Calu3 (cell line): Measurements from ENCODE around the gene RUFY1. TPM values are rescaled to one million over a fixed set of nuclear protein-coding genes. Genes with fewer than 3 reads are reported as not detected.

Source experiments
- BruUV-seq: library from RNA; stranded (reverse); fragments of 400-500 nt; replicated peaks from 2 replicates; lab custom pipeline; 2021; lab: Mats Ljungman, UMichigan
- CTCF ChIA-PET: fragments of 300-600 bp; sonication (Branson Sonifier 250); formaldehyde crosslinking; loops from one replicate; lab custom pipeline; 2022; ENCODE audit warnings: antibody characterized with exemption; lab: Charles Lee
- DNase-seq: peaks from one replicate; pipeline ENCODE4 v3.0.0; 2022
- H3K27ac Mint-ChIP-seq: one replicate; pipeline ENCODE4 v1.8.0; 2022; ENCODE audit warnings: mixed read lengths; ENCODE audit not compliant: unreplicated experiment
- H3K27me3 Mint-ChIP-seq: one replicate; pipeline ENCODE4 v1.8.0; 2022; ENCODE audit warnings: mixed read lengths; ENCODE audit not compliant: unreplicated experiment
- H3K36me3 Mint-ChIP-seq: one replicate; pipeline ENCODE4 v1.8.0; 2022; ENCODE audit warnings: mild to moderate bottlenecking, moderate library complexity, mixed read lengths; ENCODE audit not compliant: insufficient read depth, unreplicated experiment
- H3K4me1 Mint-ChIP-seq: one replicate; pipeline ENCODE4 v1.8.0; 2022; ENCODE audit warnings: mild to moderate bottlenecking, low read depth, mixed read lengths; ENCODE audit not compliant: unreplicated experiment
- H3K4me3 Mint-ChIP-seq: one replicate; pipeline ENCODE4 v1.8.0; 2022; ENCODE audit warnings: mild to moderate bottlenecking, low read depth, moderate library complexity, mixed read lengths; ENCODE audit not compliant: unreplicated experiment
- H3K9me3 Mint-ChIP-seq: one replicate; pipeline ENCODE4 v1.8.0; 2022; ENCODE audit warnings: low read depth, mixed read lengths; ENCODE audit not compliant: unreplicated experiment
- intact Hi-C: fragments of 100-400 bp; cut with micrococcal nuclease; formaldehyde crosslinking; loops from one replicate; pipeline ENCODE4 v1.10.0; 2022; ENCODE audit not compliant: unreplicated experiment
- total RNA-seq: library from RNA; stranded (reverse); gene quantifications from 2 replicates; pipeline ENCODE4 v1.2.3, GENCODE V29; 2022
- TF ChIP-seq, protein P1 (sequence below): fragments of 200-600 bp; IDR thresholded peaks from one replicate; pipeline ENCODE4 v1.8.0; 2022; ENCODE audit warnings: antibody characterized with exemption; ENCODE audit not compliant: unreplicated experiment

Gene RUFY1
- total RNA-seq, 1 experiment from 2014 or later, result 41.5 TPM

DNA sequence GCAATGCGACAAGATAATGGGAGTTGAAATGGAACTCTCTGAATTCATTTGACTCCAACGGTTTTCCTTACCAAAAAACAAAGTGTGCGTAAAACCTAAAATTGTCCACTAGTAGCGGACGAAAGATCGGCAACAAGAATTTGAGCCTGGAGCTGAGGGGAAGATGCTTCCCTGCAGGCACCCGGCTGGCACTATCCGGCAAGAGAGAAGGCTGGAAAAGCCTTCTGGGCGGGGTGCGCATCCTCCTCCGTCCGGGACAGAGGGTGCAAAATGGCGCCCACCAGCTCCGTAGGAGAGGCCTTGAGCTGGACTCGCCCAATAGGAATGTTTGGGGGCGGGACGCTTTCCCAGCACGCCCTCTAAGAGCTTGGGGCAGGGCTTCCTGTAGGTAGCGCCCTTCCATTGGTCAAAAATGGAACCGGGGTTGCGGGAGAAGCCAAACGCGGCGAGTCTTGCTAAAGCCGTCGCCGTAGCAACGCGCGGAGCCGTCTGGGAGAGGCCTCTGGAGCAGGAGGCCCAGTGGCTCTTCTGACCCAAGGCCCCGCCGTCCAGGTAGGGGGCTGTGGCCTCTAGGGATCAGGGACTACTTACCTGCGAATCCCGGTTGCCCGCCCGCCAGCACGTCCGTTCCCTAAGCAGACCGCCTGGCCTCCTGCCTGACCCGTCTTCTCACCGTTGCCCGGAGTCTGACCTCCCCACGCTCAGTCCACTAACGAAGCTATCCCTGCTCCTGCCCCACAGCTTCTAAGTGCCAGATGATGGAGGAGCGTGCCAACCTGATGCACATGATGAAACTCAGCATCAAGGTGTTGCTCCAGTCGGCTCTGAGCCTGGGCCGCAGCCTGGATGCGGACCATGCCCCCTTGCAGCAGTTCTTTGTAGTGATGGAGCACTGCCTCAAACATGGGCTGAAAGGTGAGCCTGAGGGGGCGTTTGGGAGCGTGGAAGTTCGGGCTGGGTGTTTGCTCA lies 9.2 kb downstream of the RUFY1 start:
- Mint-ChIP-seq H3K27ac (peak overlapping the region; percentile 95), H3K9me3 (no peaks in the 10 kb centered on the region), H3K4me1 (peaks cover 9% of the 10 kb centered on the region), H3K36me3 (peaks cover 50% of the 10 kb centered on the region), H3K27me3 (no peaks in the 10 kb centered on the region), H3K4me3 (peak overlapping the region; percentile 88)
- TF ChIP-seq, protein P1, sequence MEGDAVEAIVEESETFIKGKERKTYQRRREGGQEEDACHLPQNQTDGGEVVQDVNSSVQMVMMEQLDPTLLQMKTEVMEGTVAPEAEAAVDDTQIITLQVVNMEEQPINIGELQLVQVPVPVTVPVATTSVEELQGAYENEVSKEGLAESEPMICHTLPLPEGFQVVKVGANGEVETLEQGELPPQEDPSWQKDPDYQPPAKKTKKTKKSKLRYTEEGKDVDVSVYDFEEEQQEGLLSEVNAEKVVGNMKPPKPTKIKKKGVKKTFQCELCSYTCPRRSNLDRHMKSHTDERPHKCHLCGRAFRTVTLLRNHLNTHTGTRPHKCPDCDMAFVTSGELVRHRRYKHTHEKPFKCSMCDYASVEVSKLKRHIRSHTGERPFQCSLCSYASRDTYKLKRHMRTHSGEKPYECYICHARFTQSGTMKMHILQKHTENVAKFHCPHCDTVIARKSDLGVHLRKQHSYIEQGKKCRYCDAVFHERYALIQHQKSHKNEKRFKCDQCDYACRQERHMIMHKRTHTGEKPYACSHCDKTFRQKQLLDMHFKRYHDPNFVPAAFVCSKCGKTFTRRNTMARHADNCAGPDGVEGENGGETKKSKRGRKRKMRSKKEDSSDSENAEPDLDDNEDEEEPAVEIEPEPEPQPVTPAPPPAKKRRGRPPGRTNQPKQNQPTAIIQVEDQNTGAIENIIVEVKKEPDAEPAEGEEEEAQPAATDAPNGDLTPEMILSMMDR, result no peak
- peak; percentile 99 for DNase-seq
- CTCF ChIA-PET, result interaction anchor here (0.6 to 0.8 kb wide), 2 partner anchors 9 to 511 kb away, joined by 3 to 7 read pairs; partner anchors contain the start of gene RUFY1
- no TSS peak for BruUV-seq
- intact Hi-C loops, result loop anchor here (10.0 kb wide), 1 partner anchor 135 kb away; the partner anchor contains the start of gene CANX

DNA sequence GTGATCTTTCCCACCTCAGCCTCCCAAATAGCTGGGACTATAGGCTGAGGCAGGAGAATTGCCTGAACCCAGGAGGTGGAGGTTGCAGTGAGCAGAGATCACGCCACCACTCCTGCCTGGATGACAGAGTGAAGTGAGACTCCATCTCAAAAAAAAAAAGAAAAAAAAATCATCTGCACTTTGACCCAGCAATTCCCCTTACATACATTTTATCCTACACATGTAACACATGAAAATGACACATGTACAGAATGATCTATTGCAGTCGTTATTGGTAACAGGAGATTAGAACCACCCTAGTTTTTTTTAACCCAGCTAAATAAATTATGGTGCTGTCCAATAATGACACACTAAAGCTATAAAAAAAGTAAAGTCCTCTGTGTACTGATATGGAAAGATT lies 14.2 kb downstream of the RUFY1 start:
- CTCF ChIA-PET, result interaction anchor here (0.7 kb wide), 1 partner anchor 239 kb away, joined by 4 read pairs; no protein-coding TSS in a partner anchor
- H3K4me3 Mint-ChIP-seq, result no peak overlapping the region
- intact Hi-C loops, result no loop called here
- H3K36me3 Mint-ChIP-seq, result peaks cover 50% of the 10 kb centered on the region
- no peak for DNase-seq
- BruUV-seq, result no TSS peak
- no peaks in the 10 kb centered on the region for H3K9me3 Mint-ChIP-seq
- H3K27ac Mint-ChIP-seq, result no peak overlapping the region
- H3K4me1 Mint-ChIP-seq, result no peaks in the 10 kb centered on the region
- TF ChIP-seq, protein P1, result no peak
- no peaks in the 10 kb centered on the region for H3K27me3 Mint-ChIP-seq

DNA sequence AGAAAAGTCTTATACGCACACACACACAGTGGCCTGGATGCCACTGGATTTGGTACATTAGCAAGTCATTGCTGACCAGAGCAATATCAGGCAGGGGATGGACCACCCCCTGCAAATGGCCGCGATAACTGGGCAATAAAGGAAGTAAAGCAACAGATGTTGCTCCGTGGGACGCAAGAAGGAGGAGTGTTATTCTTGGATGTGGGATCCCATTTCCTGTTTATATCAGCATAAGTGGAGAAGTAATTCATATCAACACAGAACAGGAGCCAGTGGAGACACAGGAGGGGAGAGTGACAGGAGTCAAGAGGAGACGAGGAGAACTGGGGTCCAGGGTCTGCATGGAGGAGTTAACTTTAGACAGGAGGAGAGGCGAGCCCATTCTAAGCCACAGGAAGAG lies 18.4 kb downstream of the RUFY1 start:
- no TSS peak for BruUV-seq
- no peaks in the 10 kb centered on the region for H3K27me3 Mint-ChIP-seq
- intact Hi-C loops, result no loop called here
- H3K9me3 Mint-ChIP-seq, result no peaks in the 10 kb centered on the region
- H3K27ac Mint-ChIP-seq, result no peak overlapping the region
- TF ChIP-seq, protein P1, result no peak
- no peak overlapping the region for H3K4me3 Mint-ChIP-seq
- DNase-seq, result no peak
- H3K4me1 Mint-ChIP-seq, result no peaks in the 10 kb centered on the region
- CTCF ChIA-PET, result no interaction called here
- H3K36me3 Mint-ChIP-seq, result peaks cover 45% of the 10 kb centered on the region

DNA sequence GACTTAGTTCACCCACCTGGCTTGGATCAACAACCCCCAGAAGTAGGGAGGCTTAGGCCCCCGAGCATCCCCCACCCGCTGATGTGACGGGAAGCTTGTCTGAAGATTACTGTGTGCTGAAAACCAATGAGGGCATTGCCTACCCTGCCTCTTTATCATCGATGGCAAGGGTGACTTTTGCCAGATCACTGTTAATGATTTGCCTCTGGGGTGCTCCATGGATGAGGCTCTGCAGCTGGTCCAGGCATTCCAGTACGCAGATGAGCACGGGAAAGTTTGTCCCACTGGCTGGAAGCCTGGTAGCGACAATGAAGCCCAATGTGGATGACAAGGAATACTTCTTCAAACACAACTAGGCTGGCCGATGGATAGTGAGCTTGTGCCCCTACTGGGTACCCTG lies 22.0 kb downstream of the RUFY1 start:
- Mint-ChIP-seq H3K9me3 (no peaks in the 10 kb centered on the region), H3K27ac (no peak overlapping the region), H3K27me3 (no peaks in the 10 kb centered on the region), H3K4me1 (no peaks in the 10 kb centered on the region), H3K36me3 (peaks cover 41% of the 10 kb centered on the region), H3K4me3 (no peak overlapping the region)
- DNase-seq, result no peak
- intact Hi-C loops, result no loop called here
- TF ChIP-seq, protein P1, result no peak
- no TSS peak for BruUV-seq
- CTCF ChIA-PET, result no interaction called here
